IMR-90 (cell line): ENCODE data around the gene SEMA5A. TPM values are rescaled to one million over a fixed set of nuclear protein-coding genes. Genes with fewer than 3 reads are reported as not detected.

Source experiments
- ATAC-seq: fragments of 200-7000 bp; cut with Tn5 transposase; 2 replicates; pipeline ENCODE4 v1.9.1; 2020; ENCODE audit warnings: low read depth, mild to moderate bottlenecking, moderate library complexity
- BruUV-seq: library from RNA; stranded (reverse); fragments of 400-500 nt; replicated peaks from 2 replicates; lab custom pipeline; 2021; lab: Mats Ljungman, UMichigan
- CTCF ChIA-PET: fragments of 300-600 bp; formaldehyde crosslinking; extraction: SDS; loops from one replicate; lab custom pipeline; 2021; ENCODE audit warnings: antibody characterized with exemption; lab: Yijun Ruan, JAX
- POLR2A ChIA-PET: fragments of 300-600 bp; sonication (Branson Sonifier 250); formaldehyde crosslinking; loops from one replicate; lab custom pipeline; 2022; ENCODE audit warnings: antibody characterized with exemption; ENCODE audit not compliant: unreplicated experiment; lab: Charles Lee
- DNase-seq: peaks from one replicate; pipeline ENCODE4 v3.0.0; 2013
- H2AFZ ChIP-seq: replicated peaks from 2 replicates; pipeline ENCODE3; 2013; ENCODE audit warnings: low read length, mild to moderate bottlenecking; ENCODE audit not compliant: poor library complexity
- H2AK5ac ChIP-seq: 2 replicates; pipeline ENCODE4 v1.6.1; 2013; ENCODE audit warnings: low read depth, low read length, inconsistent platforms
- H2AK9ac ChIP-seq: replicated peaks from 2 replicates; pipeline ENCODE3; 2013; ENCODE audit warnings: mild to moderate bottlenecking, low read depth, low read length, moderate library complexity; ENCODE audit not compliant: poor library complexity
- H2BK120ac ChIP-seq: 2 replicates; pipeline ENCODE4 v1.6.1; 2013; ENCODE audit warnings: low read depth, low read length, inconsistent platforms
- H2BK15ac ChIP-seq: 3 replicates; pipeline ENCODE4 v1.6.1; 2013; ENCODE audit warnings: low read depth, low read length, inconsistent platforms
- H2BK20ac ChIP-seq: 2 replicates; pipeline ENCODE4 v1.6.1; 2013; ENCODE audit warnings: low read depth, mild to moderate bottlenecking, inconsistent platforms, low read length, moderate library complexity
- H2BK5ac ChIP-seq: 2 replicates; pipeline ENCODE4 v1.6.1; 2013; ENCODE audit warnings: mild to moderate bottlenecking, low read depth, low read length, inconsistent platforms; ENCODE audit not compliant: poor library complexity, severe bottlenecking
- H3K14ac ChIP-seq: replicated peaks from 2 replicates; pipeline ENCODE4 v1.6.1; 2013; ENCODE audit warnings: low read depth, low read length, inconsistent platforms
- H3K18ac ChIP-seq: 2 replicates; pipeline ENCODE4 v1.6.1; 2013; ENCODE audit warnings: low read depth, low read length, control low read depth
- H3K23ac ChIP-seq: 2 replicates; pipeline ENCODE4 v1.6.1; 2013; ENCODE audit warnings: low read depth, low read length, inconsistent platforms
- H3K27ac ChIP-seq: 2 replicates; pipeline ENCODE4 v1.5.1; 2013; ENCODE audit warnings: mild to moderate bottlenecking, control low read depth, low read length; ENCODE audit not compliant: insufficient read depth
- H3K27me3 ChIP-seq: 2 replicates; pipeline ENCODE4 v1.6.1; 2013; ENCODE audit warnings: low read length; ENCODE audit not compliant: control insufficient read depth, insufficient read depth
- H3K36me3 ChIP-seq: 2 replicates; pipeline ENCODE4 v1.6.1; 2013; ENCODE audit warnings: low read length, mixed read lengths; ENCODE audit not compliant: control insufficient read depth, insufficient read depth
- H3K4ac ChIP-seq: 2 replicates; pipeline ENCODE4 v1.6.1; 2013; ENCODE audit warnings: low read depth, low read length, inconsistent platforms
- H3K4me1 ChIP-seq: 2 replicates; pipeline ENCODE4 v1.6.1; 2013; ENCODE audit warnings: low read length, mixed read lengths; ENCODE audit not compliant: control insufficient read depth, insufficient read depth
- H3K4me2 ChIP-seq: 2 replicates; pipeline ENCODE4 v1.6.1; 2013; ENCODE audit warnings: low read depth, mild to moderate bottlenecking, control low read depth, low read length, moderate library complexity
- H3K4me3 ChIP-seq: 2 replicates; pipeline ENCODE4 v1.5.1; 2013; ENCODE audit warnings: low read depth, mild to moderate bottlenecking, control low read depth, low read length, moderate library complexity; ENCODE audit not compliant: insufficient read depth
- H3K56ac ChIP-seq: 2 replicates; pipeline ENCODE4 v1.6.1; 2013; ENCODE audit warnings: low read length, inconsistent platforms; ENCODE audit not compliant: insufficient read depth; ENCODE audit errors: extremely low read depth
- H3K79me1 ChIP-seq, 2 experiments: 2 replicates each; pipeline ENCODE4 v1.6.1; 2013; ENCODE audit warnings: low read length in 2 of 2, inconsistent platforms in 1 of 2, low read depth in 1 of 2
- H3K9ac ChIP-seq: 2 replicates; pipeline ENCODE4 v1.6.1; 2013; ENCODE audit warnings: low read depth, low read length, control low read depth
- H3K9me1 ChIP-seq: 2 replicates; pipeline ENCODE4 v1.6.1; 2013; ENCODE audit warnings: low read length, inconsistent platforms; ENCODE audit not compliant: insufficient read depth
- H3K9me3 ChIP-seq: 2 replicates; pipeline ENCODE4 v1.6.1; 2013; ENCODE audit warnings: low read length; ENCODE audit not compliant: control insufficient read depth, insufficient read depth
- H4K20me1 ChIP-seq: 2 replicates; pipeline ENCODE4 v1.6.1; 2013; ENCODE audit warnings: low read length, inconsistent platforms; ENCODE audit not compliant: insufficient read depth
- H4K5ac ChIP-seq: 2 replicates; pipeline ENCODE4 v1.6.1; 2013; ENCODE audit warnings: mild to moderate bottlenecking, low read depth, low read length, control low read depth
- H4K8ac ChIP-seq, 2 experiments: 2 replicates each; pipeline ENCODE4 v1.6.1; 2013; ENCODE audit warnings: low read depth in 2 of 2, low read length in 2 of 2, control low read depth in 1 of 2, inconsistent platforms in 1 of 2
- H4K91ac ChIP-seq: 2 replicates; pipeline ENCODE4 v1.6.1; 2013; ENCODE audit warnings: low read depth, low read length, inconsistent platforms; ENCODE audit not compliant: insufficient read depth
- ELK1 ChIP-seq: fragments of 150-350 bp; IDR thresholded peaks from 2 replicates; pipeline ENCODE4 v1.6.1; 2016; ENCODE audit warnings: low read depth, mild to moderate bottlenecking, low read length, moderate library complexity, borderline replicate concordance
- MAFK ChIP-seq: IDR thresholded peaks from 2 replicates; pipeline ENCODE4 v1.6.1; 2012; ENCODE audit warnings: low read depth, low read length, improper control_type of control experiment
- NFE2L2 ChIP-seq: fragments of 150-350 bp; IDR thresholded peaks from 2 replicates; pipeline ENCODE4 v1.6.1; 2016; ENCODE audit warnings: low read depth, mild to moderate bottlenecking, low read length
- RCOR1 ChIP-seq: IDR thresholded peaks from 2 replicates; pipeline ENCODE4 v1.6.1; 2012; ENCODE audit warnings: mild to moderate bottlenecking, low read length, improper control_type of control experiment; ENCODE audit not compliant: insufficient replicate concordance
- WGBS, 2 experiments: methylation state at CpG; one replicate each; pipeline versions ENCODE4 v1.1.5 to v1.1.7; 2013; ENCODE audit warnings: missing lambda C conversion rate in 2 of 2; ENCODE audit not compliant: insufficient read length in 1 of 2; ENCODE audit errors: extremely low coverage in 2 of 2; 5-methylcytosine and 5-hydroxymethylcytosine counted together
- dilution Hi-C: fragments of 300-500 bp; cut with HindIII; formaldehyde crosslinking; loops from one replicate; pipeline ENCODE4 v1.14.3; 2018; ENCODE audit warnings: low sequenced_read_pairs; ENCODE audit not compliant: unreplicated experiment
- in situ Hi-C: fragments of 300-500 bp; cut with MboI; formaldehyde crosslinking; loops from 3 replicates; pipeline ENCODE4 v1.14.3; 2019; ENCODE audit warnings: low sequenced_read_pairs, inconsistent platforms, mixed read lengths
- intact Hi-C: fragments of 100-400 bp; cut with micrococcal nuclease; formaldehyde crosslinking; loops from 2 replicates; pipeline ENCODE4 v1.10.0; 2022
- polyA plus RNA-seq, 3 experiments: library from polyadenylated mRNA; depleted of rRNA; stranded (reverse); fragments of >200 nt; gene quantifications; 2 replicates each; pipeline ENCODE4 v1.2.3, GENCODE V29; 2012; ENCODE audit warnings: low replicate concordance in 1 of 3
- total RNA-seq: library from RNA; depleted of rRNA; stranded (reverse); fragments of >200 nt; gene quantifications from 2 replicates; pipeline ENCODE4 v1.2.3, GENCODE V29; 2012

SEMA5A gene
- total and polyA plus RNA-seq, 2 of the 4 experiments (the other 2 are of a cell fraction) = 8.2 to 9.9 TPM

- Histone ChIP-seq H3K9ac (no peak overlapping the region), H3K56ac (no peak overlapping the region), H3K18ac (no peak overlapping the region), H4K8ac (no peak overlapping the region), H3K4ac (no peak overlapping the region), H3K36me3 (peaks cover 8% of the 10 kb centered on the region), H2AK5ac (no peak overlapping the region), H2BK5ac (no peak overlapping the region), H2AK9ac (no peak overlapping the region), H3K9me1 (peaks cover 5% of the 10 kb centered on the region; the same call in 1 of the 2 replicates), H4K91ac (no peak overlapping the region), H4K5ac (no peak overlapping the region), H2BK20ac (no peak overlapping the region), H3K14ac (no peak overlapping the region), H2BK120ac (no peak overlapping the region), H3K79me1 (no peaks in the 10 kb centered on the region), H3K4me1 (no peaks in the 10 kb centered on the region), H3K27me3 (no peaks in the 10 kb centered on the region), H2BK15ac (no peak overlapping the region), H3K27ac (no peak overlapping the region), H3K23ac (no peak overlapping the region), H2AFZ (no peak overlapping the region), H3K9me3 (peaks cover 3% of the 10 kb centered on the region; the same call in 1 of the 2 replicates), H3K4me3 (no peak overlapping the region), H3K4me2 (no peak overlapping the region), H4K20me1 (no peaks in the 10 kb centered on the region)
- 90% methylated on average over 8 of the region's 22 CpGs; no CpG with 5 or more reads in 1 of the 2 experiments for WGBS, 2 experiments
- DNase-seq = no peak
- dilution Hi-C loops = no loop called here
- intact Hi-C loops = no loop called here
- POLR2A ChIA-PET = no interaction called here
- BruUV-seq = no TSS peak
- CTCF ChIA-PET = interaction anchor here (1.0 kb wide), 1 partner anchor 25 kb away, joined by 3 read pairs; no protein-coding TSS in a partner anchor
- ATAC-seq = no peak
- in situ Hi-C loops = no loop called here
- no peak for TF ChIP-seq RCOR1
- TF ChIP-seq MAFK = no peak
- no peak for TF ChIP-seq ELK1
- no peak for TF ChIP-seq NFE2L2
Observed at GRCh38 chr5:9118852-9119251, 427.0 kb downstream of the SEMA5A start.
